ENCODE data around the gene KDM5A. TPM values are rescaled to one million over a fixed set of nuclear protein-coding genes. Genes with fewer than 3 reads are reported as not detected.

KDM5A gene
- total and polyA plus RNA-seq, 2 donors (not counting 3 experiments of a cell fraction or from before 2014, with no cell fraction given) = 12.6 to 61.0 TPM

GRCh38 chr12:252636-253035, 136.5 kb downstream of the KDM5A start:
- Histone ChIP-seq H3K36me3 (ENCODE audit: control insufficient read depth in 2 of 2, extremely low read depth in 1 of 2, insufficient read depth in 2 of 2, low read length in 2 of 2) (no peaks in the 10 kb centered on the region), H2AFZ (ENCODE audit: low read depth, low read length) (no peak overlapping the region), H4K20me1 (replicated peaks; ENCODE audit: control insufficient read depth, extremely low read depth, insufficient read depth, low read length) (no peaks in the 10 kb centered on the region), H3K4me1 (ENCODE audit: control insufficient read depth, extremely low read depth, insufficient read depth, low read length) (no peaks in the 10 kb centered on the region), H3K79me2 (ENCODE audit: control insufficient read depth, insufficient read depth, low read length) (no peaks in the 10 kb centered on the region), H3K9me3 (replicated peaks; ENCODE audit: control insufficient read depth, insufficient read depth, low read length) (no peaks in the 10 kb centered on the region), H3K27ac (ENCODE audit: insufficient read depth, low read depth, low read length) (no peak overlapping the region), H3K27me3 (ENCODE audit: control insufficient read depth in 2 of 2, insufficient read depth in 2 of 2, low read length in 2 of 2) (peaks cover 0 to 7% of the 10 kb centered on the region in 2 experiments), H3K9ac (replicated peaks; ENCODE audit: extremely low read depth, insufficient read depth, low read length) (no peak overlapping the region), H3K4me2 (ENCODE audit: insufficient read depth, low read length) (no peak overlapping the region), H3K4me3 (replicated peaks in 1 of 3; ENCODE audit: insufficient read depth in 1 of 3, low read depth in 1 of 3, low read length in 3 of 3) (no peak overlapping the region), H3K9me1 (replicated peaks; ENCODE audit: control insufficient read depth, extremely low read depth, insufficient read depth, low read length) (no peaks in the 10 kb centered on the region)
- BruUV-seq (replicated peaks) = no TSS peak
- dilution Hi-C loops (cut with MboI; ENCODE audit: extremely low pct_ligation_motif_present, low sequenced_read_pairs) (no loop called here), intact Hi-C loops (cut with micrococcal nuclease) (no loop called here)
- TF ChIP-seq, protein P1, sequence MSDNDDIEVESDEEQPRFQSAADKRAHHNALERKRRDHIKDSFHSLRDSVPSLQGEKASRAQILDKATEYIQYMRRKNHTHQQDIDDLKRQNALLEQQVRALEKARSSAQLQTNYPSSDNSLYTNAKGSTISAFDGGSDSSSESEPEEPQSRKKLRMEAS (IDR thresholded peaks at IDR 0.05; ENCODE audit: insufficient read depth, insufficient read length) = no peak
- TF ChIP-seq, protein P2, sequence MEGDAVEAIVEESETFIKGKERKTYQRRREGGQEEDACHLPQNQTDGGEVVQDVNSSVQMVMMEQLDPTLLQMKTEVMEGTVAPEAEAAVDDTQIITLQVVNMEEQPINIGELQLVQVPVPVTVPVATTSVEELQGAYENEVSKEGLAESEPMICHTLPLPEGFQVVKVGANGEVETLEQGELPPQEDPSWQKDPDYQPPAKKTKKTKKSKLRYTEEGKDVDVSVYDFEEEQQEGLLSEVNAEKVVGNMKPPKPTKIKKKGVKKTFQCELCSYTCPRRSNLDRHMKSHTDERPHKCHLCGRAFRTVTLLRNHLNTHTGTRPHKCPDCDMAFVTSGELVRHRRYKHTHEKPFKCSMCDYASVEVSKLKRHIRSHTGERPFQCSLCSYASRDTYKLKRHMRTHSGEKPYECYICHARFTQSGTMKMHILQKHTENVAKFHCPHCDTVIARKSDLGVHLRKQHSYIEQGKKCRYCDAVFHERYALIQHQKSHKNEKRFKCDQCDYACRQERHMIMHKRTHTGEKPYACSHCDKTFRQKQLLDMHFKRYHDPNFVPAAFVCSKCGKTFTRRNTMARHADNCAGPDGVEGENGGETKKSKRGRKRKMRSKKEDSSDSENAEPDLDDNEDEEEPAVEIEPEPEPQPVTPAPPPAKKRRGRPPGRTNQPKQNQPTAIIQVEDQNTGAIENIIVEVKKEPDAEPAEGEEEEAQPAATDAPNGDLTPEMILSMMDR (IDR thresholded peaks at IDR 0.05; ENCODE audit: extremely low read depth in 1 of 2, insufficient read depth in 1 of 2, low read depth in 1 of 2, low read length in 2 of 2) = no peak
- TF ChIP-seq EZH2 (IDR thresholded peaks at IDR 0.05; ENCODE audit: borderline replicate concordance, low read depth, low read length, severe bottlenecking) = no peak
- TF ChIP-seq POLR2AphosphoS5 (IDR thresholded peaks at IDR 0.05; ENCODE audit: insufficient read depth, low read depth, low read length) = no peak
- no peak for TF ChIP-seq MYC (IDR thresholded peaks at IDR 0.05; ENCODE audit: low read depth, low read length)
- TF ChIP-seq FOS (IDR thresholded peaks at IDR 0.05; ENCODE audit: borderline replicate concordance, insufficient read depth, low read length) = no peak
- TF ChIP-seq POLR2A (IDR thresholded peaks at IDR 0.05; ENCODE audit: low read depth, low read length) = no peak
- TF ChIP-seq JUN (IDR thresholded peaks at IDR 0.05; ENCODE audit: borderline replicate concordance, insufficient read depth, insufficient read length, low read depth) = no peak
- no peak for TF ChIP-seq GATA2 (IDR thresholded peaks at IDR 0.05; ENCODE audit: insufficient read depth, insufficient read length, low read depth, low read length)
- ChIA-PET CTCF (no interaction called here), POLR2A (no interaction called here)
- no peak for DNase-seq (ENCODE audit: low read depth, low spot score)
- FAIRE-seq = no peak

All from endothelial cell of umbilical vein (primary cell).